Measurements from ENCODE around the gene MAP7.

DNA sequence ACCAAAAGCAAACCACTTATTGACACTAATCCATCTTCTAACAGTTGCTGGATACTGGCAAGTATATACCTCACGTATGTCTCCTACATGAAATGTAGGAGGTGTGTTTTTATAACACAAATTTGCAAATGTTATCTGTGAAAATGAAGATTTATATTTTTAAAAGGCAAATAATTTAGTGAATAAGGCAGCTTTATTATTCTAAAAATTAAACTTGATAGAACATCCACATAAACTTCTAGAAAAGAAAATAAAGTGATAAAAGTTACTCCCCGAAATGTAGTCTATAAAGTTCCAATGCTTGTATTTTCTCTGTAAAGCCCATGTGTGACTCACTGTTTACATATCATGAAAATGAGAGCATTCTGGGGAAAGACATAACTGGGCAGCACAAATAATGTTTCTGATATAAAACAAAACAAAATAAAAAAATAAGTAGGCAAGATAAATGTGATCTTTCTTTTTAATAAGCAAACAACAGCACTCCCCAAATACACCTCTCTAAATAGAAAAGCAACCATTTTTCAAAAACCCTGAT, 84.4 kb downstream of the MAP7 start:
- TF ChIP-seq, protein P1, sequence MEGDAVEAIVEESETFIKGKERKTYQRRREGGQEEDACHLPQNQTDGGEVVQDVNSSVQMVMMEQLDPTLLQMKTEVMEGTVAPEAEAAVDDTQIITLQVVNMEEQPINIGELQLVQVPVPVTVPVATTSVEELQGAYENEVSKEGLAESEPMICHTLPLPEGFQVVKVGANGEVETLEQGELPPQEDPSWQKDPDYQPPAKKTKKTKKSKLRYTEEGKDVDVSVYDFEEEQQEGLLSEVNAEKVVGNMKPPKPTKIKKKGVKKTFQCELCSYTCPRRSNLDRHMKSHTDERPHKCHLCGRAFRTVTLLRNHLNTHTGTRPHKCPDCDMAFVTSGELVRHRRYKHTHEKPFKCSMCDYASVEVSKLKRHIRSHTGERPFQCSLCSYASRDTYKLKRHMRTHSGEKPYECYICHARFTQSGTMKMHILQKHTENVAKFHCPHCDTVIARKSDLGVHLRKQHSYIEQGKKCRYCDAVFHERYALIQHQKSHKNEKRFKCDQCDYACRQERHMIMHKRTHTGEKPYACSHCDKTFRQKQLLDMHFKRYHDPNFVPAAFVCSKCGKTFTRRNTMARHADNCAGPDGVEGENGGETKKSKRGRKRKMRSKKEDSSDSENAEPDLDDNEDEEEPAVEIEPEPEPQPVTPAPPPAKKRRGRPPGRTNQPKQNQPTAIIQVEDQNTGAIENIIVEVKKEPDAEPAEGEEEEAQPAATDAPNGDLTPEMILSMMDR (IDR thresholded peaks at IDR 0.05; ENCODE audit: extremely low read depth in 1 of 2, insufficient read depth in 1 of 2, low read depth in 1 of 2, low read length in 2 of 2): no peak
- TF ChIP-seq, protein P2, sequence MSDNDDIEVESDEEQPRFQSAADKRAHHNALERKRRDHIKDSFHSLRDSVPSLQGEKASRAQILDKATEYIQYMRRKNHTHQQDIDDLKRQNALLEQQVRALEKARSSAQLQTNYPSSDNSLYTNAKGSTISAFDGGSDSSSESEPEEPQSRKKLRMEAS (IDR thresholded peaks at IDR 0.05; ENCODE audit: insufficient read depth, insufficient read length): no peak
